Stimulated activated effector memory CD8-positive, alpha-beta T cell treated with anti-CD3 and anti-CD28 coated beads, Interleukin-12 subunit alpha, Interleukin-12 subunit beta, amount 100 ng/mL, for 72 hours (primary cell): ENCODE data around the gene PRDM16.

ENCODE experiments used
- ATAC-seq: fragments of 150-1000 bp; cut with Tn5 transposase; 2 replicates; pipeline ENCODE4 v1.10.0; 2021
- DNase-seq, 2 donors: peaks; one replicate each; pipeline ENCODE4 v3.0.0; 2021 to 2022; ENCODE audit warnings: low spot score in 2 of 2
- H3K27ac Mint-ChIP-seq: one replicate; pipeline ENCODE4 v1.8.0; 2022; ENCODE audit warnings: mild to moderate bottlenecking, mixed read lengths
- H3K36me3 Mint-ChIP-seq: one replicate; pipeline ENCODE4 v1.8.0; 2022; ENCODE audit warnings: mild to moderate bottlenecking, mixed read lengths
- H3K4me1 Mint-ChIP-seq: one replicate; pipeline ENCODE4 v1.8.0; 2022; ENCODE audit warnings: mixed read lengths
- H3K4me3 Mint-ChIP-seq: one replicate; pipeline ENCODE4 v1.8.0; 2022; ENCODE audit warnings: mild to moderate bottlenecking, mixed read lengths
- H3K9me3 Mint-ChIP-seq: one replicate; pipeline ENCODE4 v1.8.0; 2022; ENCODE audit warnings: mixed read lengths

The PRDM16 gene

DNA sequence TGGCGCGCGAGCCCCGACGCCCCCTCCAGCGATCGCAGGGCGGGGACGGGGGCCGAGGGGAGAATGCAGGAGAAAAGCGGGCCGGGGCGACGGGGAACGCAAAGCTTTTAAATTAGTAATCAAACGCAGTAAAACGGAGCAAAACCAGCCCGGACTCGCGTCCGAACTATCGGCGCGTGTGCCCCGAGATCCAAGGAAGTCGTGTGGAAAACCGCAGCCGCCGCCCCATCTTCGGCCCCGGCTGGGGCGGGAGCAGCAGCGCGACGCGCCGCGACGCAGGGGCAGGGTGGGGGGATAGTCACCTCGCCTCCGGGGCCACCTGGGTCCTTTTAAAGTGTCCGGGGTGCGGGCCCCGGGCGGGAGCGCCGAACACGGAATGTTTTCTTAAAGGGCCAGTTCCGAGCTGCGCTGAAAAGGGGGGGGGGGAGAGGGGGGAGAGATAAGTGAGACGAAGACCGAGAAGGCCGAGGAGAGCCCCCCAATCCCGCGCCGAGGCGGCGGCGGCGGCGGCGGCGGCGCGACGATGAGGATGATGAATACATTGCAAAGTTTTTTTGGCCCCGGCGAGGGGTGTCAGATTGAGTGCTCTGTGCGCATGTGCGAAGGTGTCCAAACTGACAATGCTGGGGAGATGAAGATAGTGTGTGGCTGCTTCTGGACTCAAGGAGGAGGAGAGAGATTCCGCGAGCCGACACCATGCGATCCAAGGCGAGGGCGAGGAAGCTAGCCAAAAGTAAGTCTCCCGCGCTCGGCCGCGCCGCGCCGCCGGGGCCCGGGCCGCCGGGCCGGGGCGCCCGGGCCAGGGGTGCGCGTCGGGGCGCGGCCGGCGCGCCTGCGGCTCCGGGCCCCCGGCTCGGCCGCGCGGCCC is at the start of gene PRDM16:
TSS of gene PRDM16 (plus strand) at position 640 of the 868 bp plus-strand sequence. CDS start at position 697, 57 bp downstream.
- Mint-ChIP-seq H3K27ac (no peak within 1 kb of the TSS), H3K9me3 (no peaks in the 10 kb centered on the region), H3K4me3 (peak within 1 kb of the TSS; percentile 56), H3K4me1 (no peaks in the 10 kb centered on the region), H3K36me3 (no peaks in the 10 kb centered on the region)
- DNase-seq (no peak), ATAC-seq (no peak)

DNA sequence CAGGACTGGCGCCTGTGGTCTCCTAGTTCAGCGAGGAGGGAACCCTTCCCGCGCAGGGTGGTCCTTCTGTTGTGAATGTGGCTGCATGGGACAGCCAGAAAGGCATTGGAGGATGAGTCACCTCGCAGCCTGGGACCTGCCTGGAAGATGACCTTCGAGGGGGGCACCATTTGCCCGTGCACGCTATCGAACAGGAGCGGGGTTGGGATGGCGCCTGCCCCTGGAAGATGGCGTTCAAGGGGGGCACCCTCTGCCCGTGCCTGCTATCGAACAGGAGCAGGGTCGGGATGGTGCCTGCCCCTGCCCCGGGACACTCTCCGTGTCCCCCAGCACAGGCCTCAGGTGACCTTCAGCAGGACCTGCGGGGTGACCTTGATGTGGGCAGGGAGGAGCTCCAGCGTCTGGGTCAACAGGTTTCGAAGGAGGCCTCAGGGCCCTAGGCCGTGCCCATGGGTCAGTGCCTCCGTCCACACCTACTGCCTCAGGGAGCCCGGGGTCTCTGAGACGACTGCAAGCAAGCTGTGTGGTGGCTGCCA is 49.4 kb upstream of the PRDM16 start:
- no peak overlapping the region for H3K4me3 Mint-ChIP-seq
- H3K9me3 Mint-ChIP-seq = no peaks in the 10 kb centered on the region

DNA sequence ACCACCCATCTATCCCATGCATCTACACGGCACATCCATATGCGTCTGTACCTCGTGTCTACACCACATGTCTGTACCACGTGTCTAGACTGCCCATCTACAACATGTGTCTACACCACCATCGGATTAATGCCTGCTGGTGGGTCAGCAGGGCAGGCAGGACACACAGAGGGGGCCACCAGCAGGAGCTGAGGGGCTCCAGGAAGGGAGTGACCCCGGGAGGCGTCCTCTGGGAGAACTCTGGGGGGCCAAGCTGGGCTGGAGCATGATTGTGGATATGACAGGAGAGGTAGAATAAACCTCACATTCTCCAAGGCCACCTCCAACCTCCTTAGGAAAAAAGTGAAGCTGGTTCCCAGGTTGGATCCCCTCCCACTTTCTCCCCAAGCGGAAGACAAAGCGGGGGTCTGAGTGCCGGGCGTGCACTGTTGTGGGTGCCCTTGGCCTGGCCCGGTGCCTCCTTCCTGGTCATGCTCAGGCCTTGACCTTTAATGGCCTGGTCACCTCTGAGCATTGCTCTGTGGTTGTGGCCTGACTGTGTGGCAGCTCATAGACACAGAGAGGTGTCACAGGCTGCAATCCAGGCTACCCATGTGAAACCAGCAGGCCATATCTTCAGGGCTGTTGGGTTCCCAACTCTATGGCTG is 48.6 kb upstream of the PRDM16 start:
- Mint-ChIP-seq H3K4me3 (no peak overlapping the region), H3K4me1 (no peaks in the 10 kb centered on the region), H3K27ac (peak overlapping the region; percentile 43), H3K36me3 (no peaks in the 10 kb centered on the region), H3K9me3 (no peaks in the 10 kb centered on the region)
- no peak for DNase-seq
- ATAC-seq = no peak

More for the DNA sequence above, 49.4 kb upstream of the PRDM16 start:
- H3K4me1 Mint-ChIP-seq = no peaks in the 10 kb centered on the region
- no peak overlapping the region for H3K27ac Mint-ChIP-seq
- H3K36me3 Mint-ChIP-seq = no peaks in the 10 kb centered on the region
- DNase-seq (no peak), ATAC-seq (no peak)

DNA sequence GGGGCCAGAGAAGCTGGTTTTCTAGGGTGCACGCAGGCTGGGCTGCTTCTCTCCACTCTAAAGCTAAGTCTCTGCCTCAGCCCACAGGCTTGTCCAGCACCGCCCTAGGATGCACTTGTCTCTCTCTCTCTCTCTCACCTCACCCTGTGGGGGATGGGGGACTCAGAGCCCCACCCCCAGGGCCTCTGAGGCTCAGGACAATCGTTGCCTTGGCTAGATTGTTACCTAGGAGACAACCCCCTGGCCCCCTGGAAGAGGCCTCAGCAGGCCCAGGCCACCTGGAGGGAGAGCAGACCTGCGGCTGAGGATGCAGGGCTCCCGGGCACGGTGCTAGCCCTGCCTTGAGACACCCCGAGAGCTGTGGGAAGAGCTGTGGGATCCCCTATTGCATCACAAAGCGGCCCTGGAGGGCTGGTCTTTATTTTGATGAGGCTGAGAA is 47.8 kb upstream of the PRDM16 start, which contains the start of gene ACTRT2:
TSS of gene ACTRT2 (plus strand) at position 235 of the 439 bp plus-strand sequence. CDS start 220 bp downstream, outside the sequence.
- ATAC-seq (no peak), DNase-seq (no peak)

DNA sequence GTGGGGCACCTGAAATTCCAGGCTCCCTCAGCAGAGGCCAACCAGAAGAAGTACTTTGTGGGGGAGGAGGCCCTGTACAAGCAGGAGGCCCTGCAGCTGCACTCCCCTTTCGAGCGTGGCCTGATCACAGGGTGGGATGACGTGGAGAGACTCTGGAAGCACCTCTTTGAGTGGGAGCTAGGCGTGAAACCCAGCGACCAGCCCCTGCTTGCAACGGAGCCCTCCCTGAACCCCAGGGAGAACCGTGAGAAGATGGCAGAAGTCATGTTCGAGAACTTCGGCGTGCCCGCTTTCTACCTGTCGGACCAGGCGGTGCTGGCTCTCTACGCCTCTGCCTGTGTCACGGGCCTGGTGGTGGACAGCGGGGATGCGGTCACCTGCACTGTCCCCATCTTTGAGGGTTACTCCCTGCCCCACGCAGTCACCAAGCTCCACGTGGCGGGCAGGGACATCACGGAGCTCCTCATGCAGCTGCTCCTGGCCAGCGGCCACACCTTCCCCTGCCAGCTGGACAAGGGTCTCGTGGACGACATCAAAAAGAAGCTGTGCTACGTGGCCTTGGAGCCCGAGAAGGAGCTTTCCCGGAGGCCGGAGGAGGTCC is 47.1 kb upstream of the PRDM16 start:
- no peak for ATAC-seq
- H3K27ac Mint-ChIP-seq = no peak overlapping the region
- no peaks in the 10 kb centered on the region for H3K36me3 Mint-ChIP-seq
- no peak for DNase-seq
- no peaks in the 10 kb centered on the region for H3K9me3 Mint-ChIP-seq
- no peaks in the 10 kb centered on the region for H3K4me1 Mint-ChIP-seq
- no peak overlapping the region for H3K4me3 Mint-ChIP-seq

More for the DNA sequence above, 47.8 kb upstream of the PRDM16 start, which contains the start of gene ACTRT2:
- no peak within 1 kb of the TSS for H3K4me3 Mint-ChIP-seq
- no peaks in the 10 kb centered on the region for H3K9me3 Mint-ChIP-seq
- H3K36me3 Mint-ChIP-seq = no peaks in the 10 kb centered on the region
- H3K27ac Mint-ChIP-seq = peak within 1 kb of the TSS; percentile 43
- H3K4me1 Mint-ChIP-seq = no peaks in the 10 kb centered on the region

DNA sequence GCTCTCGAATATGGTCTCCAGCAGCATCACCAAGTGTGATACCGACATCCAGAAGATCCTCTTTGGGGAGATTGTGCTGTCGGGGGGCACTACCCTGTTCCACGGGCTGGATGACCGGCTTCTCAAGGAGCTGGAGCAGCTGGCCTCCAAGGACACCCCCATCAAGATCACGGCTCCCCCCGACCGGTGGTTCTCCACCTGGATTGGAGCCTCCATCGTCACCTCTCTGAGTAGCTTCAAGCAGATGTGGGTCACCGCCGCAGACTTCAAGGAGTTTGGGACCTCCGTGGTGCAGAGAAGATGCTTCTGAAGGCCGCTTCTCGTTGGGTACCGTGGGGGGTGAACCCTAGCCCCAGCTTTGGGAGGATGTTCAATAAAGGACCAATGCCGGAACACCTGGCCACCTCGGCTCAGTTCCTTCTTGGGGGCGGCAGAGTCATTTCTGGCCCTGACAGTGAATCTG is 46.5 kb upstream of the PRDM16 start:
- DNase-seq = no peak
- H3K4me1 Mint-ChIP-seq = no peaks in the 10 kb centered on the region

DNA sequence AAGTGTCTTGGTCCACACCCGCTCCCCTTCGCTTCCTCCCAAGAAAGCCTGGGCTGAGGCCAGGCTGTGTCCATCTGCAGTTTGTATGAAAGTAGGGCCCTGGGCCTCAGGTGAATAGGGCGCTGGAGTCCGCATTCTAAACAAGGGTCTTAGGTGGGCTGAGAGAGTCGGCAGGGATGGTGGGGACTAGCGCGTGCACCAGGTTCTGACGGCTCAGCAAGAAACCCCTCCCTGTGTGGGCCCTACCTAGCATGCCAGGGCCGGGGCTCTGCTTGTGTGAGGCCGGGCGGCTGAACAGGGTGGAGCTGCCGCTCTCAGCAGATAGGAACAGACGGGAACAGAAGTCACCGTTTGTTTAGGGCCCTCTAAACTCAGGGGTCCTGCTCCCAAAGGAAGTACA is 46.0 kb upstream of the PRDM16 start:
- H3K27ac Mint-ChIP-seq = no peak overlapping the region
- no peaks in the 10 kb centered on the region for H3K9me3 Mint-ChIP-seq
- DNase-seq = no peak
- no peak for ATAC-seq
- no peak overlapping the region for H3K4me3 Mint-ChIP-seq
- H3K4me1 Mint-ChIP-seq = no peaks in the 10 kb centered on the region
- no peaks in the 10 kb centered on the region for H3K36me3 Mint-ChIP-seq

More for the DNA sequence above, 46.5 kb upstream of the PRDM16 start:
- H3K9me3 Mint-ChIP-seq = no peaks in the 10 kb centered on the region
- H3K36me3 Mint-ChIP-seq = no peaks in the 10 kb centered on the region
- H3K4me3 Mint-ChIP-seq = no peak overlapping the region
- no peak for ATAC-seq
- H3K27ac Mint-ChIP-seq = no peak overlapping the region

DNA sequence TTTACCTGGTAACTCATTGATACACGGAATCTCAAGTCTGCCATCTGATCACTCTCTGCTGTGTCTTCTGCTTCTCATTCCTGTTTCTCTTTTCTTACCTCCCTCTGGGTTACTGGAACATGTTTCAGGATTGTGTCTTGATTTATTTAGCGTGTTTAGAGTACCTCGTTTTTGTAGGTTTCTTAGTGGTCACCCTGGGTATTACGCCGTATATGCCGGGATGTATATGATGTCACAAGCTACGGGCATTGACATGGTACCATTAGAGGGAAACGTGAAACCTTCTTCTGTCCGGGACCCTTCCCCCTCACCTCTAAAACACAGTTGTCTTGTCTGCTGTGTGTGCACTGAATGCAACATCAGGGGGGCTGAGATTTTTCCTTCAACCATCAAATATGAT is 45.0 kb upstream of the PRDM16 start:
- no peak for ATAC-seq

DNA sequence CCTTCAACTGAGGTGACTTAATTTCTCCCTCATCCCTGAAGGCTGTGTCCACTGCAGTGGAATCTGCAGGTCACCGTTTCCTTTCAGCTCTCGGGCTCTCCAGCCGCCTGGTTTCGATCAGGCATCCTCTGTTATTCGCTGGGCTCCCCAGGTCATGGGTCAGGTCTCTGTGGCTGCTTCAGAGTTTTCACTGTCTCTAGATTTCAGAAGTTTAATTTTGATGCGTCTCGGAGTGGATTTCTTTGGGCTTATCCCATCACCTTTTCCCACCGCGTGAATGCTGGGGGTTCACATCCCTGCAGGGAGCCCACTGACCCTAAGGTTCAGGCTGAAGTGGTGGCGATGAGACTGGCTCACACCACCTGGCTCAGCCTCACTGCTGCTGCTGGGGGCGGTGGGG is 44.4 kb upstream of the PRDM16 start:
- no peaks in the 10 kb centered on the region for H3K36me3 Mint-ChIP-seq
- H3K9me3 Mint-ChIP-seq = no peaks in the 10 kb centered on the region
- no peak overlapping the region for H3K27ac Mint-ChIP-seq
- H3K4me3 Mint-ChIP-seq = no peak overlapping the region
- DNase-seq (no peak), ATAC-seq (no peak)
- no peaks in the 10 kb centered on the region for H3K4me1 Mint-ChIP-seq

More for the DNA sequence above, 45.0 kb upstream of the PRDM16 start:
- no peak for DNase-seq
- no peaks in the 10 kb centered on the region for H3K36me3 Mint-ChIP-seq
- no peak overlapping the region for H3K27ac Mint-ChIP-seq
- no peak overlapping the region for H3K4me3 Mint-ChIP-seq
- H3K4me1 Mint-ChIP-seq = no peaks in the 10 kb centered on the region
- H3K9me3 Mint-ChIP-seq = no peaks in the 10 kb centered on the region

DNA sequence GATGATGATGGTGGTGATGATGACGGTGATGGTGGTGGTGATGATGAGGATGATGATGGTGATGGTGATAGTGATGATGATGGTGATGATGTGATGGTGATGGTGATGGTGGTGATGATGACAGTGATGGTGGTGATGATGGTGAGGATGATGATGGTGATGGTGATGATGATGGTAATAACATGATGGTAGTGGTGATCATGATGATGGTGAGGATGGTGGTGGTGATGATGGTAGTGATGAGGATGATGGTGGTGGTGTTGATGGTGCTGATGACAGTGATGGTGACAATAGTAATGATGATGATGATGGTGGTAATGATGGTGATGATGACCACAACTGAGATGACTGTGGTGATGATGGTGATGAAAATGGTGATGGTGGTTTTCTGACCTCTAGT is 42.9 kb upstream of the PRDM16 start:
- DNase-seq (no peak), ATAC-seq (no peak)
- Mint-ChIP-seq H3K27ac (no peak overlapping the region), H3K36me3 (no peaks in the 10 kb centered on the region), H3K4me3 (no peak overlapping the region), H3K4me1 (no peaks in the 10 kb centered on the region), H3K9me3 (no peaks in the 10 kb centered on the region)

DNA sequence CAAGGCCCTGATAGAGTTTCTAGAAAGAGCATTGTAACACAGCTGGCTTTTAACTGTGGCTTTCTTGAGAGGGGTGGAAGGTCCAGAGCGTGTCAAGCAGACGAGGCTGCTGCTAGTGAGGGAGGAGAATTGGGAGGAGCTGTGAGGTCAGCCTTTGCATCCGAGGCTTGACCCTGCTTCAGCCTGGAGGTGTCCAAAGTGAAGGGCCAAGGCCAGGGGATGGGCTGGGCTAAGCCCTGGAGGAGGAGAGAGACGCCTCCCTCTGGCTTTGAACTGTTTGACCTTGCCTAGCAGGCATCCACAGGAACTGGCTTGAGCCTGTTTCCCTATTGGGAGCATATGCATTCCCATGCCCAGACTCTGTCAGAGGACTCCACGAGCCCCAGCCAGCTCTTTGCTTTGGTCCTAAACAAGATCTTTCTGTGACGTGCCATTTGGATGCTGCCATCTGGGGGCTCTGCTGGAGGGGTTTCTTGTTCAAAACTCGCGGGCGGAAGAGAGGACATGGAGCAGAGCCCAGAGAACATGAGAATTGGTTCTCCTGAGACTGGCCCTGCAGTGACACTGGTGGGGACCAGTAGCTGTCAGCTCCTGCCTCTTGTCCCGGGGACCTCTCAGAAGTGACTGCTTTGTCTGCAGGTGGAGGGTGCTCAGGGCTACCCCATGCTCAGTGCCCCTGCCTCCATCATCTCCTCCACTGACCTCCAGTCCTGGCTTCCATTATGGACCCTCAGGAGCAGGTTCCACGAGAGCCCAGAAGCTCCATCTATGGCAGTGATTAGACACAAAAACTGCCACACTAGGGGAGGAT is 42.2 kb upstream of the PRDM16 start:
- H3K4me3 Mint-ChIP-seq = no peak overlapping the region
- ATAC-seq (no peak), DNase-seq (no peak)
- H3K27ac Mint-ChIP-seq = no peak overlapping the region
- no peaks in the 10 kb centered on the region for H3K36me3 Mint-ChIP-seq
- no peaks in the 10 kb centered on the region for H3K4me1 Mint-ChIP-seq
- no peaks in the 10 kb centered on the region for H3K9me3 Mint-ChIP-seq

DNA sequence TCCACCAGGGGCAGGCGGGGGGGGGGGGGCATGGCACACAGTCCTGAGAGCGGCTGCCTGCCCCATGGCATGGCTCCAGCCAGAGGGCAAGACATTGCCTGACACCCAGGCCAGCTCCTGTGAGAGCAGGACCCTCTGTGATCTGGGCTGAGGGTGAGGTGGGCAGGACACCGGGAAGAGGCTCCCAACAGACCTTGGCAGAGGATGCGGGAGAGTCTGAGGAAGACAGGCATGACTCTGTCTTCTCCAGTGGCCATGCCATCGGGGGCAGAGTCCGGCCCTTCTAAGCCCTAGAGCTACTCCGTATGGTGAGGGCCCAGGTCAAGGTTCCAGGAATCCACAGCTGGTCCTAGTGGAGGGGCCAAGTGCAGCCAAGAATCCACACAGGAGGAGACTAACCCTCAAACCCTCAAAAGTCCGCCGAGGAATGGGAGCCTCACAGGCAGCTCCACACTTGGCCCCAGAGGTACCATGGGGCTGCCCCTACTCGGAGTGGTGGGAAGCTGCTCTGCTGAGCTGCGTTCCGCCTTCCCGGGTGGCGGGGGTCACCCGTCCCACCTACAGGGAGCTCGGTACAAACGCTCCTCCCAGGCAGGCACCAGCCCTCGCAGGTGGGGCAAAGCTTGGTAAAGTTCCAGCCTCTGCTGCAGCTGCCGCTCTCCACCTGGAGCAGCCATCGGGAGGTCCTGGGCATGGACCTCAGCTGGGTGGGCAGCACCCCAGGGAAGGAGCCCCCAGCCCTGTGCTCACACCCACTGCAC is 41.2 kb upstream of the PRDM16 start:
- Mint-ChIP-seq H3K9me3 (no peaks in the 10 kb centered on the region), H3K27ac (no peak overlapping the region), H3K4me1 (peaks cover 9% of the 10 kb centered on the region), H3K36me3 (no peaks in the 10 kb centered on the region), H3K4me3 (no peak overlapping the region)
- ATAC-seq (no peak), DNase-seq (no peak)

DNA sequence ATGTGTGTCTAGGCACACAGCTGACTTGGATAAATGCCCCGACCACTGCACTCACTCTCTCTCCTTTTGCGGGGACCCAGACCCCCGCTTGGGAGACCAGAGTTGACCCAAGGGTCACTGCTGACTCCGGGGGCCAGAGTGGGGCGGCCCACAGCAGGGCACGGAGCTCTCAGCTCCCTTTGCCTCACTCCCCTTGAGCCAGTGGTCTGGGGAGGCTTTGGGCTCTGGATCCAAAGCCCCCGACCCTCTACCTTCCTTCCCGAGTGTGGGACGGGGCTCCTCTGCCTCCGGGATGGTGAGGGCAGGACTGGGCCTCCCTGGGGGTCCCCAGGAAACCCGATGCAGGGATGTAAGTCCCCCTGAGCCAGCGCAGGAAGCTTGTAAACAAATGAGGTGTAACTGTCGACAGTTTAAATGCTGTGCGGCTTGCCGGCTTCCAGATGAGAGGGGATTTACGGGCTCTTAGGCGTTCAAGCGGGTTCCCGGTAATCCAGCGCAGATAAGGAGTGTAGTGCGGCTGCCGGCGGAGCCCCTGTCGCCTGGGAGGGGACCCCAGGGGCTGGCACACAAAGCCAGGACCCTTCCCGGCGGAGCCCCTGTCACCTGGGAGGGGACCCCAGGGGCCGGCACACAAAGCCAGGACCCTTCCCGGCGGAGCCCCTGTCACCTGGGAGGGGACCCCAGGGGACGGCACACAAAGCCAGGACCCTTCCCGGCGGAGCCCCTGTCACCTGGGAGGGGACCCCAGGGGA is 40.3 kb upstream of the PRDM16 start:
- DNase-seq (no peak), ATAC-seq (no peak)
- Mint-ChIP-seq H3K4me1 (peaks cover 16% of the 10 kb centered on the region), H3K9me3 (no peaks in the 10 kb centered on the region), H3K36me3 (no peaks in the 10 kb centered on the region), H3K27ac (no peak overlapping the region), H3K4me3 (no peak overlapping the region)
